HG03196 (cell line): ENCODE measurements around the gene FXYD4.

Experiments
- ATAC-seq: cut with Tn5 transposase; IDR thresholded peaks from one replicate; pipeline ENCODE4 v1.9.1; 2021; ENCODE audit not compliant: unreplicated experiment

Gene FXYD4

GRCh38 chr10:43343126-43343525 is 28.3 kb upstream of the FXYD4 start:
- no peak for ATAC-seq

- no peak for ATAC-seq
Measured at GRCh38 chr10:43344051-43344450, 27.4 kb upstream of the FXYD4 start.

- no peak for ATAC-seq
Measured at GRCh38 chr10:43347997-43348396, 23.4 kb upstream of the FXYD4 start.

- ATAC-seq = peak; percentile 99
Measured at GRCh38 chr10:43348511-43349312, 22.7 kb upstream of the FXYD4 start.

- no peak for ATAC-seq
Measured at GRCh38 chr10:43350156-43350555, 21.3 kb upstream of the FXYD4 start.

- ATAC-seq = no peak
Measured at GRCh38 chr10:43350686-43351085, 20.8 kb upstream of the FXYD4 start.

GRCh38 chr10:43351301-43351700 is 20.1 kb upstream of the FXYD4 start:
- ATAC-seq = no peak

- no peak for ATAC-seq
Measured at GRCh38 chr10:43352951-43353350, 18.5 kb upstream of the FXYD4 start.

- ATAC-seq = no peak
Measured at GRCh38 chr10:43353495-43354329, 17.7 kb upstream of the FXYD4 start.

- ATAC-seq = no peak
Measured at GRCh38 chr10:43354330-43354635, 17.2 kb upstream of the FXYD4 start.

GRCh38 chr10:43354879-43355380 is 16.5 kb upstream of the FXYD4 start:
- ATAC-seq = no peak

- no peak for ATAC-seq
Measured at GRCh38 chr10:43355749-43356371, 15.6 kb upstream of the FXYD4 start.

GRCh38 chr10:43360086-43360485 is 11.3 kb upstream of the FXYD4 start:
- ATAC-seq = no peak

GRCh38 chr10:43361547-43362190 is 9.8 kb upstream of the FXYD4 start:
- ATAC-seq = no peak

- peak; percentile 97 for ATAC-seq
Measured at GRCh38 chr10:43362191-43362839, 9.1 kb upstream of the FXYD4 start.

GRCh38 chr10:43365001-43365400 is 6.4 kb upstream of the FXYD4 start:
- ATAC-seq = no peak

- no peak for ATAC-seq
Measured at GRCh38 chr10:43369921-43370320, 1.5 kb upstream of the FXYD4 start.

- no peak for ATAC-seq
Measured at GRCh38 chr10:43370671-43371215, 693 bp upstream of the FXYD4 start.

GRCh38 chr10:43372765-43373361 is 1.4 kb downstream of the FXYD4 start:
- no peak for ATAC-seq

GRCh38 chr10:43373461-43373860 is 2.0 kb downstream of the FXYD4 start:
- ATAC-seq = no peak
